CD14-positive monocyte (primary cell): ENCODE results near the gene KLHDC9. TPM values are rescaled to one million over a fixed set of nuclear protein-coding genes. Genes with fewer than 3 reads are reported as not detected.

ENCODE experiments used
- DNase-seq, 3 donors: peaks; one replicate each; pipeline ENCODE4 v3.0.0-alpha.2; 2011 to 2022
- H2AFZ ChIP-seq: 2 replicates; pipeline ENCODE4 v1.6.0; 2012; ENCODE audit warnings: mild to moderate bottlenecking, low read depth, low read length, inconsistent platforms; ENCODE audit not compliant: insufficient read depth, poor library complexity, severe bottlenecking
- H3K27ac ChIP-seq, 2 donors: 1 replicate in 1 of 2; 2 replicates in 1 of 2; pipeline ENCODE4 v1.5.1; 2012 to 2013; ENCODE audit warnings: low read length in 2 of 2, control low read depth in 1 of 2, inconsistent platforms in 1 of 2, low read depth in 1 of 2, mild to moderate bottlenecking in 1 of 2
- H3K27me3 ChIP-seq, 2 donors: one replicate each; pipeline versions ENCODE4 v1.6.0 to v1.6.1; 2011 to 2013; ENCODE audit warnings: low read length in 2 of 2; ENCODE audit not compliant: control insufficient read depth in 2 of 2, insufficient read depth in 2 of 2
- H3K36me3 ChIP-seq, 2 donors: replicated peaks in 1 of 2; 1 replicate in 1 of 2; 2 replicates in 1 of 2; pipeline versions ENCODE4 v1.5.1 to v1.6.1; 2012 to 2013; ENCODE audit warnings: low read length in 2 of 2, control low read depth in 1 of 2, inconsistent platforms in 1 of 2, mild to moderate bottlenecking in 1 of 2; ENCODE audit not compliant: insufficient read depth in 2 of 2, control insufficient read depth in 1 of 2
- H3K4me1 ChIP-seq, 2 donors: 1 replicate in 1 of 2; 2 replicates in 1 of 2; pipeline versions ENCODE4 v1.5.1 to v1.6.1; 2012 to 2013; ENCODE audit warnings: low read length in 2 of 2, control low read depth in 1 of 2, inconsistent platforms in 1 of 2, mild to moderate bottlenecking in 1 of 2, moderate library complexity in 1 of 2; ENCODE audit not compliant: insufficient read depth in 2 of 2, control insufficient read depth in 1 of 2
- H3K4me2 ChIP-seq: replicated peaks from 2 replicates; pipeline ENCODE3; 2012; ENCODE audit warnings: low read length, moderate library complexity, mild to moderate bottlenecking; ENCODE audit not compliant: poor library complexity, severe bottlenecking; ENCODE audit errors: extremely low read depth
- H3K4me3 ChIP-seq, 3 experiments: fragments of 200-600 bp in 1 of 3; sonication (generic) in 1 of 3; replicated peaks in 1 of 3; 1 replicate in 2 of 3; 2 replicates in 1 of 3; pipeline ENCODE4 v1.5.1; 2011 to 2013; ENCODE audit warnings: low read length in 3 of 3, mild to moderate bottlenecking in 3 of 3, control low read depth in 2 of 3, low read depth in 2 of 3, inconsistent platforms in 1 of 3, moderate library complexity in 1 of 3
- H3K79me2 ChIP-seq: 2 replicates; pipeline ENCODE4 v1.6.0; 2012; ENCODE audit warnings: mild to moderate bottlenecking, control low read depth, inconsistent platforms, low read length, moderate library complexity; ENCODE audit not compliant: insufficient read depth
- H3K9ac ChIP-seq: 2 replicates; pipeline ENCODE4 v1.6.0; 2017; ENCODE audit warnings: low read length, mild to moderate bottlenecking; ENCODE audit not compliant: insufficient read depth, poor library complexity, severe bottlenecking
- H3K9me3 ChIP-seq, 2 donors: replicated peaks in 1 of 2; 1 replicate in 1 of 2; 2 replicates in 1 of 2; pipeline versions ENCODE4 v1.5.1 to v1.6.1; 2012 to 2013; ENCODE audit warnings: low read length in 2 of 2, control low read depth in 1 of 2; ENCODE audit not compliant: control insufficient read depth in 1 of 2, insufficient read depth in 1 of 2
- H4K20me1 ChIP-seq: 2 replicates; pipeline ENCODE4 v1.6.0; 2012; ENCODE audit warnings: mild to moderate bottlenecking, low read length, control low read depth, moderate library complexity; ENCODE audit not compliant: insufficient read depth
- H3K27ac Mint-ChIP-seq, 7 donors: one replicate each; pipeline ENCODE4 v1.8.0; 2020; ENCODE audit warnings: mild to moderate bottlenecking in 7 of 7, mixed read lengths in 7 of 7, moderate library complexity in 6 of 7, inconsistent platforms in 2 of 7
- H3K27me3 Mint-ChIP-seq, 3 donors: one replicate each; pipeline ENCODE4 v1.8.0; 2021 to 2022; ENCODE audit warnings: low read depth in 3 of 3, mild to moderate bottlenecking in 3 of 3, mixed read lengths in 3 of 3, moderate library complexity in 3 of 3, inconsistent platforms in 1 of 3
- H3K36me3 Mint-ChIP-seq, 2 donors: one replicate each; pipeline ENCODE4 v1.8.0; 2020; ENCODE audit warnings: mixed read lengths in 2 of 2, inconsistent platforms in 1 of 2, mild to moderate bottlenecking in 1 of 2
- H3K4me1 Mint-ChIP-seq: one replicate; pipeline ENCODE4 v1.8.0; 2020; ENCODE audit warnings: mild to moderate bottlenecking, mixed read lengths
- H3K4me3 Mint-ChIP-seq, 2 donors: one replicate each; pipeline ENCODE4 v1.8.0; 2020; ENCODE audit warnings: mild to moderate bottlenecking in 2 of 2, mixed read lengths in 2 of 2, moderate library complexity in 1 of 2
- H3K9me3 Mint-ChIP-seq, 7 donors: one replicate each; pipeline ENCODE4 v1.8.0; 2020 to 2022; ENCODE audit warnings: mixed read lengths in 7 of 7, mild to moderate bottlenecking in 6 of 7, moderate library complexity in 6 of 7, inconsistent platforms in 2 of 7
- WGBS: methylation state at CpG from one replicate; pipeline ENCODE4 v1.1.5; 2013; ENCODE audit warnings: missing lambda C conversion rate; ENCODE audit not compliant: insufficient coverage; 5-methylcytosine and 5-hydroxymethylcytosine counted together
- intact Hi-C, 2 donors: fragments of 100-400 bp; cut with micrococcal nuclease; formaldehyde crosslinking; loops; one replicate each; pipeline versions ENCODE4 v1.15.0 to v1.15.1; 2023
- polyA plus RNA-seq, 3 donors: library from polyadenylated mRNA; depleted of rRNA in 1 of 3; unstranded in 2 of 3; stranded (reverse) in 1 of 3; fragments of 300-500 nt in 2 of 3; fragments of >200 nt in 1 of 3; fragmentation: Illumina TruSeq in 2 of 3; gene quantifications; 1 replicate in 2 of 3; 2 replicates in 1 of 3; pipeline ENCODE4 v1.2.3, GENCODE V29; 2012 to 2021
- TF ChIP-seq, protein P1 (sequence below): fragments of 200-600 bp; IDR thresholded peaks from one replicate; pipeline ENCODE4 v1.8.0; 2022; ENCODE audit warnings: antibody characterized with exemption, mild to moderate bottlenecking

Gene KLHDC9
- polyA plus RNA-seq, 3 donors: 0.08 TPM; not detected in 2

DNA sequence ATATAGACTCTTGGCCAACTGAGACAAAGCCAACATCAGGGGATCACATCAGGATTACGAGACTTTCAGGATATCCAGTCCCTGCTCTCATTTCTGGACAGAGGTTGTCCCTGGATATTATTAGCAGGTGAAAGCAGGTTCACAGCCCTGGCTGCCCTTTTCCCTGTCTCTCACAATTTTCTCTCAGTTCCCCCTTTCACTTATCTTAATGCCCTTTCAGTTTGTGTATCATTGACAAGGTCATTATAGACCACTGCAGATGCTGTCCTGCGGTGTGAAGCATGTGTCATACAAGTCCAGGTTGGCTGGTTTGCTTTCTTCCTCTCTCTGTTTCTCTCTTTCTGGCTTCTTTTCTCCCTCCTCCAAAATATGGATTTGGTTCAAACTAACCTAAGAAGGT is 2.1 kb upstream of the KLHDC9 start:
- Histone ChIP-seq H3K4me1 (peaks cover 34 to 37% of the 10 kb centered on the region in 2 donors), H3K36me3 (peaks cover 13 to 20% of the 10 kb centered on the region in 2 donors), H3K27me3 (peaks cover 0 to 7% of the 10 kb centered on the region in 2 donors), H2AFZ (no peak overlapping the region), H3K9me3 (no peaks in the 10 kb centered on the region), H3K4me3 (no peak overlapping the region), H4K20me1 (no peaks in the 10 kb centered on the region), H3K4me2 (no peak overlapping the region), H3K9ac (no peak overlapping the region), H3K27ac (no peak overlapping the region), H3K79me2 (no peaks in the 10 kb centered on the region)
- Mint-ChIP-seq H3K27me3 (peaks cover 8 to 24% (median 10%) of the 10 kb centered on the region in 3 donors), H3K4me3 (no peak overlapping the region), H3K36me3 (peaks cover 21 to 23% of the 10 kb centered on the region in 2 donors), H3K27ac (peak overlapping the region in 6 of 7 donors; percentile 65 to 88 (median 81)), H3K4me1 (peaks cover 55% of the 10 kb centered on the region), H3K9me3 (peaks cover 0 to 5% (median 0%) of the 10 kb centered on the region in 7 donors)
- intact Hi-C loops: loop anchor here (2.0 kb wide), 4 partner anchors 13 to 43 kb away; partner anchors contain the start of gene ARHGAP30 (in 1 of the 2)
- WGBS: 100% methylated on average over 1 of the region's 2 CpGs
- TF ChIP-seq, protein P1, sequence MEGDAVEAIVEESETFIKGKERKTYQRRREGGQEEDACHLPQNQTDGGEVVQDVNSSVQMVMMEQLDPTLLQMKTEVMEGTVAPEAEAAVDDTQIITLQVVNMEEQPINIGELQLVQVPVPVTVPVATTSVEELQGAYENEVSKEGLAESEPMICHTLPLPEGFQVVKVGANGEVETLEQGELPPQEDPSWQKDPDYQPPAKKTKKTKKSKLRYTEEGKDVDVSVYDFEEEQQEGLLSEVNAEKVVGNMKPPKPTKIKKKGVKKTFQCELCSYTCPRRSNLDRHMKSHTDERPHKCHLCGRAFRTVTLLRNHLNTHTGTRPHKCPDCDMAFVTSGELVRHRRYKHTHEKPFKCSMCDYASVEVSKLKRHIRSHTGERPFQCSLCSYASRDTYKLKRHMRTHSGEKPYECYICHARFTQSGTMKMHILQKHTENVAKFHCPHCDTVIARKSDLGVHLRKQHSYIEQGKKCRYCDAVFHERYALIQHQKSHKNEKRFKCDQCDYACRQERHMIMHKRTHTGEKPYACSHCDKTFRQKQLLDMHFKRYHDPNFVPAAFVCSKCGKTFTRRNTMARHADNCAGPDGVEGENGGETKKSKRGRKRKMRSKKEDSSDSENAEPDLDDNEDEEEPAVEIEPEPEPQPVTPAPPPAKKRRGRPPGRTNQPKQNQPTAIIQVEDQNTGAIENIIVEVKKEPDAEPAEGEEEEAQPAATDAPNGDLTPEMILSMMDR: no peak
- DNase-seq: peak in 1 of 3 donors; percentile 44

- peaks cover 19 to 24% of the 10 kb centered on the region in 2 donors for H3K36me3 ChIP-seq
- no peak overlapping the region for H3K27ac ChIP-seq
- no peak overlapping the region for H3K4me2 ChIP-seq
- Mint-ChIP-seq H3K36me3 (peaks cover 26 to 27% of the 10 kb centered on the region in 2 donors), H3K9me3 (peaks cover 0 to 5% (median 0%) of the 10 kb centered on the region in 7 donors), H3K27me3 (peaks cover 7 to 22% (median 10%) of the 10 kb centered on the region in 3 donors), H3K4me3 (peak overlapping the region in 1 of 2 donors; percentile 21), H3K27ac (peak overlapping the region; percentile 65 to 88 (median 81)), H3K4me1 (peaks cover 55% of the 10 kb centered on the region)
- TF ChIP-seq, protein P1: no peak
- intact Hi-C loops: loop anchor here (2.0 kb wide), 4 partner anchors 14 to 42 kb away; partner anchors contain the start of gene ARHGAP30 (in 1 of the 2)
- no peak overlapping the region for H2AFZ ChIP-seq
- H3K79me2 ChIP-seq: no peaks in the 10 kb centered on the region
- DNase-seq: peak; percentile 53 to 90 (median 76)
- no peaks in the 10 kb centered on the region for H4K20me1 ChIP-seq
- no peak overlapping the region for H3K9ac ChIP-seq
- peaks cover 34 to 37% of the 10 kb centered on the region in 2 donors for H3K4me1 ChIP-seq
- H3K4me3 ChIP-seq: no peak overlapping the region
- WGBS: no CpG with 5 or more reads among the region's 1 CpG
- H3K9me3 ChIP-seq: no peaks in the 10 kb centered on the region
- peaks cover 0 to 7% of the 10 kb centered on the region in 2 donors for H3K27me3 ChIP-seq
Observed at GRCh38 chr1:161096530-161096929, 1.6 kb upstream of the KLHDC9 start.
